KOPT-K1 (cell line): ENCODE data around the gene TWSG1.
"Not testable (repeated sequence)": the region's sequence is repeated elsewhere in the genome, so short reads cannot be mapped to it uniquely, and the experiment has no call there.

ENCODE experiments used
- H3K27ac ChIP-seq: fragments of 200-600 bp; sonication (generic); 2 replicates; pipeline ENCODE4 v1.5.1; 2016; ENCODE audit warnings: antibody characterized with exemption, mild to moderate bottlenecking, low read depth, low read length; ENCODE audit not compliant: poor library complexity, severe bottlenecking
- H3K36me3 ChIP-seq: fragments of 200-600 bp; sonication (generic); 2 replicates; pipeline ENCODE4 v1.5.1; 2017; ENCODE audit warnings: antibody characterized with exemption, mild to moderate bottlenecking, low read length, moderate library complexity; ENCODE audit not compliant: insufficient read depth
- H3K9me3 ChIP-seq: fragments of 200-600 bp; sonication (generic); 2 replicates; pipeline ENCODE4 v1.5.1; 2017; ENCODE audit warnings: antibody characterized with exemption, low read length, mild to moderate bottlenecking; ENCODE audit not compliant: insufficient read depth, poor library complexity, severe bottlenecking

The TWSG1 gene

GRCh38 chr18:9419956-9420631, 85.5 kb downstream of the TWSG1 start:
- no peak overlapping the region for H3K27ac ChIP-seq
- H3K36me3 ChIP-seq: no peaks in the 10 kb centered on the region
- no peaks in the 10 kb centered on the region for H3K9me3 ChIP-seq

DNA sequence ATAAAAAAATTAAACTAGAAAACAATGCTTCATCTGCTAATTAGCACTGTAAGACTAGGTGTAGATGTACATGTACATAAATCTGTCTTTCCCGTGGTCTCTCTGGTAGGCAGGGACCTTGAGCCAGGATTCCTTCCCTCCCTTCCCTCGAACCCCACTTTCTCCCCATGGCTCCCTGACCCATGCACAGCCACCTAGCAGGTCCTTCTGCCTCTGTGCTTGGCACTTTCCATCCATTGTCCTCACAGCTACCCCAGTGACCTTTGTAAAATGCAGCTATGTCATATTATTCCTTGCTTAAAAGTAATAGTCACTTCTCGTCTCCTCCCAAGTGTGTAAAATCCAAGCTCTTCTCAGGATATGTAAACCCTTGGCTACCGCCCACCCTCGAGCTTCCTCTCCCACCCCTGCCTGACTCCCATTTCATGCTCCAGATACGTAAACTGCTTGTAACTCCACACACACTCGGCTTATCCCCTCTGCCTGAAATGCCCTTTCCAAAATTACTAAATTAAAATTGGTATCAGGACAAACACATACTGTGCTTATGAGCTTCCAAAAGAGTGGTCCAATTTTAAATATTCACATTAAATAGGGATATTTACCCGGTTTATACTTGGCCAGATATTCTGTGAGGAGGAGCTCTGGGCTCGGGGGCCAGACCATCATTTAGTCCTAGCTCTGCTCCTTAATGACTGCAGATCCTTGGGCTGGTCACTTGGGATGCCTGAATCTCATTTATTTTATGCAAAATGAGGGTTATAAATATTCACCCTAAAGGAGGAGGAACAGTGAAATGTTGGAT, 86.7 kb downstream of the TWSG1 start:
- no peaks in the 10 kb centered on the region for H3K36me3 ChIP-seq
- no peak overlapping the region for H3K27ac ChIP-seq

GRCh38 chr18:9421901-9422327, 87.3 kb downstream of the TWSG1 start:
- Histone ChIP-seq H3K9me3 (no peaks in the 10 kb centered on the region), H3K27ac (no peak overlapping the region), H3K36me3 (no peaks in the 10 kb centered on the region)

More for the DNA sequence above, 86.7 kb downstream of the TWSG1 start:
- H3K9me3 ChIP-seq: no peaks in the 10 kb centered on the region

DNA sequence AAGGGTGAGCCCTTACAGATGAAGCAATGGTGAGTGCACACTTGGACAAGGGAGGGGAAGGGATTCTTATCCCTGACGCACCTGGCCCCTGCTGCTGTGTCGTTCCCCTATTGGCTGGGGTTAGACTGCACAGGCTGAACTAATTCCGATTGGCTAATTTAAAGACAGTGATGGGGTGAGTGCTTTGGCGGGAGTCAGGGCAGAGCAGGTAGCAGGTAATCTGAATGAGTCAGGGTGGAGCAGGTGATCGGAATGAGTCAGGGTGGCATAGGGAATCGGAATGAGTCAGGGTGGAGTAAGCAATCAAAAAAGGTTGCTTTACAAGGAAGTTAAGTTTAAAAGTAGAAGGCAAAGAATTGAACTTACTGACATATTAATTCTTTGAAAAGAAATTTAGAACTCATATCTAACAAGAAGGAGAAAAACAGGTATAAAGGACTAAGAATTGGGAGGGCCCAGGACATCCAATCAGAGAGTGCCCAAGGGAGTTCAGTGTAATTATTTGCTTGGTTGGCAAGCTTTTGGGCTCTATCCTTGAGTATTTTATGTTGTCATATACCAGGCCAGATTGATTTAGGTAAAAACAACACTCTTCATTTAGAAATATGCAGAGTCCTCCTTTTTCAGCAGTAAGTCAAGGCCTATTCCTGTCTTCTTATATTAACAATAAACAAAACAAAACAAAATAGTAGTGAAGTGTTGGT, 88.4 kb downstream of the TWSG1 start:
- Histone ChIP-seq H3K27ac (no peak overlapping the region), H3K9me3 (no peaks in the 10 kb centered on the region)

GRCh38 chr18:9423648-9424047, 89.1 kb downstream of the TWSG1 start:
- not testable (repeated sequence) for H3K27ac ChIP-seq, H3K9me3 ChIP-seq, H3K36me3 ChIP-seq

More for the DNA sequence above, 88.4 kb downstream of the TWSG1 start:
- no peaks in the 10 kb centered on the region for H3K36me3 ChIP-seq

DNA sequence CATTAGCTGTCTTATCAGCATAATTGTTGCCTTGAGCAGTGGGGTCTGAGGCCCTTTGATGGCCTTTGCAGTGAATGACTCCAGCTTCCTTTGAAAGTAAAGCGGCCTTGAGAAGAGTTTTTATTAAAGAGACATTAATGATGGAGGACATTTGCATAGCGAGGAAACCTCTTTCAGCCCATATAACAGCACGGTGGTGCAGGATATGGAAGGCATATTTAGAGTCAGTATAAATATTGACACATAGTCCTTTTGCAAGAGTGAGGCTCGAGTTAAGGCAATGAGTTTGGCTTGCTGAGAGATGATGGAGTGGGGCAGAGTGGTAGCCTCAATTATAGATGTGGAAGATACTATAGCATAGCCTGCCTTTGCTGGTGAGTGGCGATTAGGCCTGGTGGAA, 89.7 kb downstream of the TWSG1 start:
- not testable (repeated sequence) for H3K9me3 ChIP-seq, H3K36me3 ChIP-seq, H3K27ac ChIP-seq

DNA sequence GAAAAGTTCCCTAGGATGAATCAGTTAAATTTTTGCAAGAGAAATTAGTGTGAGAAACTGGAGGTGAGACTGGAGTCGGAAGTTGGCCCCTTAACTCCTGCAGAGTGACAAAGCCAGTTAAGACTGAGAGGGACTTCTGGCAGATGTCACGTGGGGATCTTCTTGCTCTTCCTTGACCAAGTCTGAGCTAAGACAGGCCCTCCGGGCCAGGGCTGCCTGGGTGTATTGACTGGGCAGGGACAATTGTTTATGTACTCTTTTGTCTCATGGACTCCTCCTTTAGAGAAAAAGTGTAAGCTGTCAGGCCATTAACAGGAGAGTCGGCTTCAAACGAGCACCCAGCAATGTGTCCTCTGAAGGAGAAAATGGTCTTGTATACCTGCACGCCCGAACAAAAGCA, 92.2 kb downstream of the TWSG1 start:
- H3K27ac ChIP-seq: no peak overlapping the region
- H3K9me3 ChIP-seq: no peaks in the 10 kb centered on the region
- no peaks in the 10 kb centered on the region for H3K36me3 ChIP-seq

DNA sequence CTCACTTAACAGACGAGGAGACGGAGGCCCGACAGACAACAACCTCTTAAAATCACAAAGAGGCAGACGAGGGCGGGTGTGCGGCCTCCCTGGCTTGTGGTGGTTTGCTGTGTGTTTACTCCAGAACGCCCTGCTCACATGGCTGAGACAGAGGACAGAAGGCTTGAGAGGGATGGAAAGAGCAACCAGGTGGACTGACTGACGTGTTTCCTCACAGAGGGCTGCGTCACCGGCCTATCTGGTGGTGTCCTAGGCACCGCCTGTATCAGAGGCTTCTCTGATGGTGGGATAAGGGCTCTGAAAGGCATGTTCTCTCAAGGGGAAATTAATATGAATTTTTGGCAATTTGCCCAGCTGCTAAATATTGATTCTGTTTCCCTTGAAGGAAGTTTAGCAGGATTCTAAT, 93.7 kb downstream of the TWSG1 start:
- Histone ChIP-seq H3K27ac (no peak overlapping the region), H3K9me3 (no peaks in the 10 kb centered on the region), H3K36me3 (no peaks in the 10 kb centered on the region)

DNA sequence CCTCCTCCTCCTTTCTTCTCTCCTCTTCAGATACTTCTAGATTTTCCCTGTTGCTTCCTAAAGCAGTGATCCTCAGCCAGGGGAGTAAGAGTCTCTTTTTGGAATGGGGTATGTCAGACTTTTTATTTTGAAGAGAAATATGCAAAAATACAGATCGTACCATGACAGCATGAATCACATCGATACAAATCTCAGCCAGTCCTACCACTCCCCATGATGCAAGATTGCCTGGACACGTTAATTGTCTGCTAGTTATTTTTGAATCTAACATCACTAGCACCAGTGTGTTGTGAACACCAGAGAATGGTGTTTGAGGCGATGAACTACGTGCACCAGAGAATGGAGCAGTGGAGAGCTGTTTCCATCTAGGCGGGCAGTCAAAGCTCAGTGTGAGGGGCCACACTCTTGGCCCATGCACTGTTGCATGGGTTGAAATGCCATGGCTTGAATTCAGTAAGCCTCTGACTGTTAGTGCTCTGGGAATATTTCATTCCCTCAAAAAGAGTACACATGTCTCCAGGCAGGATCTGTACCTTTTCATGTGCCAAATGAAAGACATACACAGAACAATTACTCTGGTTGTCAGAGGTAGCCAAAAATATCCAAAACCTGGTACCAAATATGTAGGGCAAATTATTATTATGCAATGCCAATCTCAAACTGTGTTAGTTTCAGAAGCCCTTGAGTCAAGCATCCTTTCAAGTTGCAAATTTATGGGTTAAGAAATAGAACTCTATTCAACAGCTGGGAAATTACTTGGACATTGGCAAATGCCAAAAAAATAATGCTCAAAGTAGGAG, 94.5 kb downstream of the TWSG1 start:
- H3K36me3 ChIP-seq: no peaks in the 10 kb centered on the region
- no peak overlapping the region for H3K27ac ChIP-seq
- H3K9me3 ChIP-seq: no peaks in the 10 kb centered on the region

GRCh38 chr18:9429662-9429993, 95.1 kb downstream of the TWSG1 start:
- no peaks in the 10 kb centered on the region for H3K36me3 ChIP-seq
- no peak overlapping the region for H3K27ac ChIP-seq
- H3K9me3 ChIP-seq: no peaks in the 10 kb centered on the region

DNA sequence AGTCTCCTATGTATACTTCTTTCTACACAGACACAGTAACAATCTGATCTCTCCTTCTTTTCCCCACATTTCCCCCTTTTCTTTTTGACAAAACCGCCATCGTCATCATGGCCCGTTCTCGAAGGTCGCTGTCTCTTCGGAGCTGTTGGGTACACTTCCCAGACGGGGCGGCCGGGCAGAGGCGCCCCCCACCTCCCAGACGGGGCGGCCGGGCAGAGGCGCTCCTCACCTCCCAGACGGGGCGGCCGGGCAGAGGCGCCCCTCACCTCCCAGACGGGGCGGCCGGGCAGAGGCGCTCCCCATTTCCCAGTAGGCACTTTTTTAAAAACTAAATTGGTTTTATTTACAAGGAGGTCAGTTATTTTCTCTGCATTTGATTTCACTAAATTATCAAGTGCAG, 95.7 kb downstream of the TWSG1 start:
- H3K27ac ChIP-seq, H3K36me3 ChIP-seq, H3K9me3 ChIP-seq: not testable (repeated sequence)

DNA sequence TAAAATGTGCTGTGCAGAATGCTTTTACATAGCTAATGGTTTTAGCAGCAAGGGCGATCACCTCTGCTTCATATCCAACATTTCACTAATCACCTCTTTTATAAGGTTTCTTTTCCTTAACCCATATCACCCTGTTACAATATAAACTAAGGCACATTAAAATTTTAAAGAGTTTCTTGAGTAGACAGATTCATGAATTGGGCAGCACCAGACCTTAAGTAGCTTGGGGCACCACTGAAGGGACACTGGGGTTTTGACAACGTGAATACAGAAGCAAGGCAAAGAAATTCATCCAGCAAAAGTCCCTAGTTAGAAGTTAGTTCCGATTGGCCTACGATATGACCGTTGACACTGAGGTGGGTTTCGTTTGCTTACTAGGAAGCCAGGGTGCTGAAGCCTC, 96.7 kb downstream of the TWSG1 start:
- Histone ChIP-seq H3K9me3 (no peaks in the 10 kb centered on the region), H3K27ac (no peak overlapping the region), H3K36me3 (no peaks in the 10 kb centered on the region)

GRCh38 chr18:9433122-9433521, 98.5 kb downstream of the TWSG1 start:
- not testable (repeated sequence) for H3K27ac ChIP-seq, H3K9me3 ChIP-seq, H3K36me3 ChIP-seq

- H3K27ac ChIP-seq: no peak overlapping the region
- H3K36me3 ChIP-seq: no peaks in the 10 kb centered on the region
- H3K9me3 ChIP-seq: no peaks in the 10 kb centered on the region
Observed at GRCh38 chr18:9433671-9434121, 99.1 kb downstream of the TWSG1 start.
